ENCODE results near the gene TNNC2.

GRCh38 chr20:45860560-45861220 is 33.6 kb upstream of the TNNC2 start:
- TF ChIP-seq CTCF (conservative IDR thresholded peaks at IDR 0.05; ENCODE audit: low read depth, low read length) = no peak
- TF ChIP-seq EZH2 (IDR thresholded peaks at IDR 0.05; ENCODE audit: borderline replicate concordance, low read depth, low read length, poor library complexity, severe bottlenecking) = no peak

Data from A673 (cell line).